IMR-90 (cell line): ENCODE measurements around the gene SLC8A3. TPM values are rescaled to one million over a fixed set of nuclear protein-coding genes. Genes with fewer than 3 reads are reported as not detected.

Source experiments
- ATAC-seq: fragments of 200-7000 bp; cut with Tn5 transposase; 2 replicates; pipeline ENCODE4 v1.9.1; 2020; ENCODE audit warnings: low read depth, mild to moderate bottlenecking, moderate library complexity
- BruUV-seq: library from RNA; stranded (reverse); fragments of 400-500 nt; replicated peaks from 2 replicates; lab custom pipeline; 2021; lab: Mats Ljungman, UMichigan
- CTCF ChIA-PET: fragments of 300-600 bp; formaldehyde crosslinking; extraction: SDS; loops from one replicate; lab custom pipeline; 2021; ENCODE audit warnings: antibody characterized with exemption; lab: Yijun Ruan, JAX
- POLR2A ChIA-PET: fragments of 300-600 bp; sonication (Branson Sonifier 250); formaldehyde crosslinking; loops from one replicate; lab custom pipeline; 2022; ENCODE audit warnings: antibody characterized with exemption; ENCODE audit not compliant: unreplicated experiment; lab: Charles Lee
- DNase-seq: peaks from one replicate; pipeline ENCODE4 v3.0.0; 2013
- H2AFZ ChIP-seq: replicated peaks from 2 replicates; pipeline ENCODE3; 2013; ENCODE audit warnings: low read length, mild to moderate bottlenecking; ENCODE audit not compliant: poor library complexity
- H2AK5ac ChIP-seq: 2 replicates; pipeline ENCODE4 v1.6.1; 2013; ENCODE audit warnings: low read depth, low read length, inconsistent platforms
- H2AK9ac ChIP-seq: replicated peaks from 2 replicates; pipeline ENCODE3; 2013; ENCODE audit warnings: mild to moderate bottlenecking, low read depth, low read length, moderate library complexity; ENCODE audit not compliant: poor library complexity
- H2BK120ac ChIP-seq: 2 replicates; pipeline ENCODE4 v1.6.1; 2013; ENCODE audit warnings: low read depth, low read length, inconsistent platforms
- H2BK15ac ChIP-seq: 3 replicates; pipeline ENCODE4 v1.6.1; 2013; ENCODE audit warnings: low read depth, low read length, inconsistent platforms
- H2BK20ac ChIP-seq: 2 replicates; pipeline ENCODE4 v1.6.1; 2013; ENCODE audit warnings: low read depth, mild to moderate bottlenecking, inconsistent platforms, low read length, moderate library complexity
- H2BK5ac ChIP-seq: 2 replicates; pipeline ENCODE4 v1.6.1; 2013; ENCODE audit warnings: mild to moderate bottlenecking, low read depth, low read length, inconsistent platforms; ENCODE audit not compliant: poor library complexity, severe bottlenecking
- H3K14ac ChIP-seq: replicated peaks from 2 replicates; pipeline ENCODE4 v1.6.1; 2013; ENCODE audit warnings: low read depth, low read length, inconsistent platforms
- H3K18ac ChIP-seq: 2 replicates; pipeline ENCODE4 v1.6.1; 2013; ENCODE audit warnings: low read depth, low read length, control low read depth
- H3K23ac ChIP-seq: 2 replicates; pipeline ENCODE4 v1.6.1; 2013; ENCODE audit warnings: low read depth, low read length, inconsistent platforms
- H3K27ac ChIP-seq: 2 replicates; pipeline ENCODE4 v1.5.1; 2013; ENCODE audit warnings: mild to moderate bottlenecking, control low read depth, low read length; ENCODE audit not compliant: insufficient read depth
- H3K27me3 ChIP-seq: 2 replicates; pipeline ENCODE4 v1.6.1; 2013; ENCODE audit warnings: low read length; ENCODE audit not compliant: control insufficient read depth, insufficient read depth
- H3K36me3 ChIP-seq: 2 replicates; pipeline ENCODE4 v1.6.1; 2013; ENCODE audit warnings: low read length, mixed read lengths; ENCODE audit not compliant: control insufficient read depth, insufficient read depth
- H3K4ac ChIP-seq: 2 replicates; pipeline ENCODE4 v1.6.1; 2013; ENCODE audit warnings: low read depth, low read length, inconsistent platforms
- H3K4me1 ChIP-seq: 2 replicates; pipeline ENCODE4 v1.6.1; 2013; ENCODE audit warnings: low read length, mixed read lengths; ENCODE audit not compliant: control insufficient read depth, insufficient read depth
- H3K4me2 ChIP-seq: 2 replicates; pipeline ENCODE4 v1.6.1; 2013; ENCODE audit warnings: low read depth, mild to moderate bottlenecking, control low read depth, low read length, moderate library complexity
- H3K4me3 ChIP-seq: 2 replicates; pipeline ENCODE4 v1.5.1; 2013; ENCODE audit warnings: low read depth, mild to moderate bottlenecking, control low read depth, low read length, moderate library complexity; ENCODE audit not compliant: insufficient read depth
- H3K56ac ChIP-seq: 2 replicates; pipeline ENCODE4 v1.6.1; 2013; ENCODE audit warnings: low read length, inconsistent platforms; ENCODE audit not compliant: insufficient read depth; ENCODE audit errors: extremely low read depth
- H3K79me1 ChIP-seq, 2 experiments: 2 replicates each; pipeline ENCODE4 v1.6.1; 2013; ENCODE audit warnings: low read length in 2 of 2, inconsistent platforms in 1 of 2, low read depth in 1 of 2
- H3K9ac ChIP-seq: 2 replicates; pipeline ENCODE4 v1.6.1; 2013; ENCODE audit warnings: low read depth, low read length, control low read depth
- H3K9me1 ChIP-seq: 2 replicates; pipeline ENCODE4 v1.6.1; 2013; ENCODE audit warnings: low read length, inconsistent platforms; ENCODE audit not compliant: insufficient read depth
- H3K9me3 ChIP-seq: 2 replicates; pipeline ENCODE4 v1.6.1; 2013; ENCODE audit warnings: low read length; ENCODE audit not compliant: control insufficient read depth, insufficient read depth
- H4K20me1 ChIP-seq: 2 replicates; pipeline ENCODE4 v1.6.1; 2013; ENCODE audit warnings: low read length, inconsistent platforms; ENCODE audit not compliant: insufficient read depth
- H4K5ac ChIP-seq: 2 replicates; pipeline ENCODE4 v1.6.1; 2013; ENCODE audit warnings: mild to moderate bottlenecking, low read depth, low read length, control low read depth
- H4K8ac ChIP-seq, 2 experiments: 2 replicates each; pipeline ENCODE4 v1.6.1; 2013; ENCODE audit warnings: low read depth in 2 of 2, low read length in 2 of 2, control low read depth in 1 of 2, inconsistent platforms in 1 of 2
- H4K91ac ChIP-seq: 2 replicates; pipeline ENCODE4 v1.6.1; 2013; ENCODE audit warnings: low read depth, low read length, inconsistent platforms; ENCODE audit not compliant: insufficient read depth
- MAFK ChIP-seq: IDR thresholded peaks from 2 replicates; pipeline ENCODE4 v1.6.1; 2012; ENCODE audit warnings: low read depth, low read length, improper control_type of control experiment
- SMC3 ChIP-seq: fragments of 150-350 bp; IDR thresholded peaks from 2 replicates; pipeline ENCODE4 v1.6.1; 2016; ENCODE audit warnings: low read depth, mild to moderate bottlenecking, antibody characterized with exemption, low read length, moderate library complexity
- WGBS, 2 experiments: methylation state at CpG; one replicate each; pipeline versions ENCODE4 v1.1.5 to v1.1.7; 2013; ENCODE audit warnings: missing lambda C conversion rate in 2 of 2; ENCODE audit not compliant: insufficient read length in 1 of 2; ENCODE audit errors: extremely low coverage in 2 of 2; 5-methylcytosine and 5-hydroxymethylcytosine counted together
- dilution Hi-C: fragments of 300-500 bp; cut with HindIII; formaldehyde crosslinking; loops from one replicate; pipeline ENCODE4 v1.14.3; 2018; ENCODE audit warnings: low sequenced_read_pairs; ENCODE audit not compliant: unreplicated experiment
- in situ Hi-C: fragments of 300-500 bp; cut with MboI; formaldehyde crosslinking; loops from 3 replicates; pipeline ENCODE4 v1.14.3; 2019; ENCODE audit warnings: low sequenced_read_pairs, inconsistent platforms, mixed read lengths
- intact Hi-C: fragments of 100-400 bp; cut with micrococcal nuclease; formaldehyde crosslinking; loops from 2 replicates; pipeline ENCODE4 v1.10.0; 2022
- polyA plus RNA-seq, 3 experiments: library from polyadenylated mRNA; depleted of rRNA; stranded (reverse); fragments of >200 nt; gene quantifications; 2 replicates each; pipeline ENCODE4 v1.2.3, GENCODE V29; 2012; ENCODE audit warnings: low replicate concordance in 1 of 3
- total RNA-seq: library from RNA; depleted of rRNA; stranded (reverse); fragments of >200 nt; gene quantifications from 2 replicates; pipeline ENCODE4 v1.2.3, GENCODE V29; 2012
- TF ChIP-seq, protein P1 (sequence below): fragments of 150-350 bp; IDR thresholded peaks from 2 replicates; pipeline ENCODE4 v1.6.1; 2017; ENCODE audit warnings: mild to moderate bottlenecking, antibody characterized with exemption, low read length, low read depth

Gene SLC8A3
- total and polyA plus RNA-seq, 2 of the 4 experiments (the other 2 are of a cell fraction) = under 0.01 TPM; not detected in 1

- no CpG with 5 or more reads among the region's 6 CpGs for WGBS, 2 experiments
- Histone ChIP-seq H3K27me3 (peaks cover 7% of the 10 kb centered on the region; the same call in 1 of the 2 replicates), H2AFZ (no peak overlapping the region), H2BK15ac (no peak overlapping the region), H3K27ac (no peak overlapping the region), H3K56ac (no peak overlapping the region), H3K4me3 (no peak overlapping the region), H3K18ac (no peak overlapping the region), H3K79me1 (no peaks in the 10 kb centered on the region), H3K36me3 (no peaks in the 10 kb centered on the region), H4K91ac (no peak overlapping the region), H2AK9ac (no peak overlapping the region), H3K4me1 (no peaks in the 10 kb centered on the region), H2BK120ac (no peak overlapping the region), H4K20me1 (no peaks in the 10 kb centered on the region), H3K9me3 (no peaks in the 10 kb centered on the region), H2BK20ac (no peak overlapping the region), H3K9ac (no peak overlapping the region), H4K5ac (no peak overlapping the region), H2BK5ac (no peak overlapping the region), H3K4ac (no peak overlapping the region), H3K4me2 (no peak overlapping the region), H3K9me1 (no peaks in the 10 kb centered on the region), H4K8ac (no peak overlapping the region), H2AK5ac (no peak overlapping the region), H3K14ac (no peak overlapping the region), H3K23ac (no peak overlapping the region)
- POLR2A ChIA-PET = no interaction called here
- ATAC-seq = no peak
- no peak for DNase-seq
- TF ChIP-seq MAFK (no peak), SMC3 (no peak)
- TF ChIP-seq, protein P1, sequence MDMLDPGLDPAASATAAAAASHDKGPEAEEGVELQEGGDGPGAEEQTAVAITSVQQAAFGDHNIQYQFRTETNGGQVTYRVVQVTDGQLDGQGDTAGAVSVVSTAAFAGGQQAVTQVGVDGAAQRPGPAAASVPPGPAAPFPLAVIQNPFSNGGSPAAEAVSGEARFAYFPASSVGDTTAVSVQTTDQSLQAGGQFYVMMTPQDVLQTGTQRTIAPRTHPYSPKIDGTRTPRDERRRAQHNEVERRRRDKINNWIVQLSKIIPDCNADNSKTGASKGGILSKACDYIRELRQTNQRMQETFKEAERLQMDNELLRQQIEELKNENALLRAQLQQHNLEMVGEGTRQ = no peak
- intact Hi-C loops (no loop called here), in situ Hi-C loops (no loop called here), dilution Hi-C loops (no loop called here)
- BruUV-seq = no TSS peak
- CTCF ChIA-PET = no interaction called here
Observed at GRCh38 chr14:70080076-70080475, 108.7 kb downstream of the SLC8A3 start.
